ENCODE measurements around the gene ACTL8.

GRCh38 chr1:17874231-17874630 lies 119.1 kb downstream of the ACTL8 start:
- no peak for TF ChIP-seq CTCF (IDR thresholded peaks at IDR 0.05)
- no peak for TF ChIP-seq EZH2 (IDR thresholded peaks at IDR 0.05)

All from neural progenitor cell (in vitro differentiated cells).